Ishikawa (cell line): ENCODE results near the gene AKTIP.

Experiments used
- EP300 ChIP-seq: IDR thresholded peaks from 2 replicates; pipeline ENCODE4 v1.6.1; 2012; ENCODE audit warnings: borderline replicate concordance
- MAX ChIP-seq: IDR thresholded peaks from 2 replicates; pipeline ENCODE4 v1.6.1; 2012
- TCF12 ChIP-seq: IDR thresholded peaks from 2 replicates; pipeline ENCODE4 v1.6.1; 2012; ENCODE audit warnings: low read depth
- TEAD4 ChIP-seq: IDR thresholded peaks from 2 replicates; pipeline ENCODE4 v1.6.1; 2012
- YY1 ChIP-seq: IDR thresholded peaks from 2 replicates; pipeline ENCODE4 v1.6.1; 2012; ENCODE audit warnings: low read depth
- ZBTB7A ChIP-seq: IDR thresholded peaks from 2 replicates; pipeline ENCODE4 v1.6.1; 2012; ENCODE audit warnings: low read depth
- TF ChIP-seq, protein P1 (sequence below): IDR thresholded peaks from 2 replicates; pipeline ENCODE4 v1.6.1; 2012

- TF ChIP-seq EP300 (no peak), TEAD4 (no peak), MAX (no peak), YY1 (no peak), ZBTB7A (no peak), TCF12 (no peak)
- TF ChIP-seq, protein P1, sequence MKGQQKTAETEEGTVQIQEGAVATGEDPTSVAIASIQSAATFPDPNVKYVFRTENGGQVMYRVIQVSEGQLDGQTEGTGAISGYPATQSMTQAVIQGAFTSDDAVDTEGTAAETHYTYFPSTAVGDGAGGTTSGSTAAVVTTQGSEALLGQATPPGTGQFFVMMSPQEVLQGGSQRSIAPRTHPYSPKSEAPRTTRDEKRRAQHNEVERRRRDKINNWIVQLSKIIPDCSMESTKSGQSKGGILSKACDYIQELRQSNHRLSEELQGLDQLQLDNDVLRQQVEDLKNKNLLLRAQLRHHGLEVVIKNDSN, result no peak
These were observed 16.8 kb downstream of the AKTIP start for GRCh38 chr16:53486230-53486629.
